Pulmonary artery endothelial cell (primary cell): ENCODE data around the gene ADGRG6. TPM values are rescaled to one million over a fixed set of nuclear protein-coding genes. Genes with fewer than 3 reads are reported as not detected.

ENCODE experiments used
- DNase-seq: peaks from one replicate; pipeline ENCODE4 v3.0.0-alpha.2; 2011; ENCODE audit warnings: low read depth, low spot score
- total RNA-seq: library from RNA; depleted of rRNA; stranded (reverse); fragments of >200 nt; gene quantifications from 2 replicates; pipeline ENCODE4 v1.2.3, GENCODE V29; 2014

ADGRG6 gene
- total RNA-seq, 1 donor from 2014 or later = 10.0 TPM

GRCh38 chr6:142290851-142291250 lies 11.0 kb upstream of the ADGRG6 start:
- DNase-seq = no peak

GRCh38 chr6:142291512-142291911 lies 10.3 kb upstream of the ADGRG6 start:
- no peak for DNase-seq

- no peak for DNase-seq
Observed at GRCh38 chr6:142292166-142292924, 9.5 kb upstream of the ADGRG6 start.

GRCh38 chr6:142293121-142293520 lies 8.7 kb upstream of the ADGRG6 start:
- no peak for DNase-seq

- no peak for DNase-seq
Observed at GRCh38 chr6:142294679-142295078, 7.1 kb upstream of the ADGRG6 start.

GRCh38 chr6:142296975-142297604 lies 4.7 kb upstream of the ADGRG6 start:
- no peak for DNase-seq

GRCh38 chr6:142297605-142297995 lies 4.2 kb upstream of the ADGRG6 start:
- DNase-seq = no peak

GRCh38 chr6:142297996-142298753 lies 3.6 kb upstream of the ADGRG6 start:
- DNase-seq = no peak

GRCh38 chr6:142300302-142300701 lies 1.5 kb upstream of the ADGRG6 start:
- DNase-seq = no peak

- DNase-seq = peak; percentile 57
Observed at GRCh38 chr6:142300758-142301650, 803 bp upstream of the ADGRG6 start.

- no peak for DNase-seq
Observed at GRCh38 chr6:142302421-142303175, 791 bp downstream of the ADGRG6 start.

GRCh38 chr6:142303176-142303533 lies 1.3 kb downstream of the ADGRG6 start:
- no peak for DNase-seq

- no peak for DNase-seq
Observed at GRCh38 chr6:142304241-142304640, 2.4 kb downstream of the ADGRG6 start.

GRCh38 chr6:142306736-142307135 lies 4.9 kb downstream of the ADGRG6 start:
- no peak for DNase-seq

- no peak for DNase-seq
Observed at GRCh38 chr6:142307963-142308748, 6.3 kb downstream of the ADGRG6 start.

- DNase-seq = no peak
Observed at GRCh38 chr6:142309426-142309825, 7.6 kb downstream of the ADGRG6 start.

GRCh38 chr6:142313284-142313683 lies 11.5 kb downstream of the ADGRG6 start:
- no peak for DNase-seq

- DNase-seq = no peak
Observed at GRCh38 chr6:142316791-142317368, 15.1 kb downstream of the ADGRG6 start.

GRCh38 chr6:142318714-142319113 lies 16.9 kb downstream of the ADGRG6 start:
- DNase-seq = no peak

- no peak for DNase-seq
Observed at GRCh38 chr6:142320366-142320765, 18.6 kb downstream of the ADGRG6 start.
